HepG2 (cell line): ENCODE measurements around the gene TVP23A. TPM values are rescaled to one million over a fixed set of nuclear protein-coding genes. Genes with fewer than 3 reads are reported as not detected.

Source experiments
- BCLAF1 ChIP-seq: fragments of 450-650 bp; IDR thresholded peaks from 2 replicates; pipeline ENCODE4 v1.6.1; 2017; ENCODE audit warnings: mild to moderate bottlenecking
- GMEB2 ChIP-seq: IDR thresholded peaks from 2 replicates; pipeline ENCODE4 v1.6.1; 2016; ENCODE audit warnings: missing biosample characterization, missing genetic modification reagents, low read depth
- HDAC6 ChIP-seq: fragments of 200-600 bp; sonication (generic); IDR thresholded peaks from 2 replicates; pipeline ENCODE4 v1.7.0; 2017; ENCODE audit warnings: mild to moderate bottlenecking, antibody characterized with exemption, low read length, low read depth
- IRF2 ChIP-seq: IDR thresholded peaks from 2 replicates; pipeline ENCODE4 v1.6.1; 2018; ENCODE audit warnings: missing genetic modification reagents, missing compliant biosample characterization
- KLF13 ChIP-seq: sonication (generic); formaldehyde crosslinking; IDR thresholded peaks from 2 replicates; pipeline ENCODE4 v1.4.0; 2020; ENCODE audit warnings: mild to moderate bottlenecking, missing genetic modification reagents
- KLF15 ChIP-seq: sonication (generic); formaldehyde crosslinking; IDR thresholded peaks from 2 replicates; pipeline ENCODE4 v1.8.1; 2023; ENCODE audit warnings: borderline replicate concordance, mild to moderate bottlenecking, inconsistent platforms, missing genetic modification reagents, mixed read lengths
- PCBP1 ChIP-seq: fragments of 200-400 bp; formaldehyde crosslinking; IDR thresholded peaks from 2 replicates; pipeline ENCODE4 v1.6.1; 2017; ENCODE audit warnings: mild to moderate bottlenecking, low read depth, low read length, borderline replicate concordance
- SP140L ChIP-seq: sonication (generic); formaldehyde crosslinking; IDR thresholded peaks from 2 replicates; pipeline ENCODE4 v1.4.0; 2020; ENCODE audit warnings: missing genetic modification reagents, borderline replicate concordance
- SRSF9 ChIP-seq: fragments of 200-400 bp; formaldehyde crosslinking; IDR thresholded peaks from 2 replicates; pipeline ENCODE4 v1.6.1; 2018; ENCODE audit warnings: borderline replicate concordance, mild to moderate bottlenecking, low read depth, low read length; ENCODE audit not compliant: insufficient read depth, poor library complexity, severe bottlenecking
- TARDBP ChIP-seq: sonication (generic); formaldehyde crosslinking; IDR thresholded peaks from 2 replicates; pipeline ENCODE4 v1.8.0; 2022; ENCODE audit warnings: mild to moderate bottlenecking, missing genetic modification reagents
- TEF ChIP-seq: sonication (generic); formaldehyde crosslinking; IDR thresholded peaks from 2 replicates; pipeline ENCODE4 v1.5.0; 2020; ENCODE audit warnings: missing genetic modification reagents
- ZNF317 ChIP-seq: sonication (generic); formaldehyde crosslinking; IDR thresholded peaks from 2 replicates; pipeline ENCODE4 v1.5.0; 2020; ENCODE audit warnings: mild to moderate bottlenecking, missing genetic modification reagents
- ZNF441 ChIP-seq: sonication (generic); formaldehyde crosslinking; IDR thresholded peaks from 2 replicates; pipeline ENCODE4 v1.7.0; 2021; ENCODE audit warnings: missing genetic modification reagents, borderline replicate concordance
- ZNF510 ChIP-seq: sonication (generic); formaldehyde crosslinking; IDR thresholded peaks from 2 replicates; pipeline ENCODE4 v1.4.0; 2020; ENCODE audit warnings: low read depth, mild to moderate bottlenecking, missing genetic modification reagents
- ZNF547 ChIP-seq: sonication (generic); formaldehyde crosslinking; IDR thresholded peaks from 2 replicates; pipeline ENCODE4 v1.5.1; 2020; ENCODE audit warnings: mild to moderate bottlenecking, missing genetic modification reagents
- ZNF75D ChIP-seq: sonication (generic); formaldehyde crosslinking; IDR thresholded peaks from 2 replicates; pipeline ENCODE4 v1.8.1; 2023; ENCODE audit warnings: missing genetic modification reagents, mild to moderate bottlenecking, borderline replicate concordance
- polyA plus RNA-seq, 8 experiments: library from polyadenylated mRNA; depleted of rRNA in 3 of 8; stranded (reverse) in 7 of 8; unstranded in 1 of 8; fragments of >200 nt; fragmentation: Illumina TruSeq in 4 of 8; extraction: Trizol in 4 of 8; gene quantifications; 2 replicates each; pipeline versions ENCODE4 v1.2.1 to v1.2.3, GENCODE V29; 2011 to 2016; ENCODE audit warnings: low read depth in 4 of 8, missing spikeins in 1 of 8, mixed read lengths in 1 of 8; ENCODE audit not compliant: insufficient read depth in 1 of 8
- total RNA-seq, 5 experiments: library from RNA; depleted of rRNA; stranded (reverse); fragments of >200 nt; fragmentation: Illumina TruSeq; extraction: Trizol; gene quantifications; 2 replicates each; pipeline ENCODE4 v1.2.3, GENCODE V29; 2016; ENCODE audit warnings: low read depth in 1 of 5
- TF ChIP-seq, protein P1 (sequence below), 2 experiments: fragments of 450-650 bp in 1 of 2; sonication (generic) in 1 of 2; formaldehyde crosslinking; IDR thresholded peaks; 2 replicates each; pipeline versions ENCODE4 v1.5.0 to v1.8.0; 2020 to 2022; ENCODE audit warnings: mild to moderate bottlenecking in 1 of 2, missing genetic modification reagents in 1 of 2
- TF ChIP-seq, protein P2 (sequence below): IDR thresholded peaks from 2 replicates; pipeline ENCODE4 v1.6.1; 2012; ENCODE audit warnings: inconsistent platforms
- TF ChIP-seq, protein P3 (sequence below): sonication (generic); formaldehyde crosslinking; IDR thresholded peaks from 2 replicates; pipeline ENCODE4 v1.8.1; 2023; ENCODE audit warnings: mild to moderate bottlenecking, inconsistent platforms, moderate library complexity, missing genetic modification reagents, borderline replicate concordance

Gene TVP23A
- total and polyA plus RNA-seq, 2 of the 13 experiments (the other 11 are each of a cell fraction or from before 2014, with no cell fraction given): not detected

DNA sequence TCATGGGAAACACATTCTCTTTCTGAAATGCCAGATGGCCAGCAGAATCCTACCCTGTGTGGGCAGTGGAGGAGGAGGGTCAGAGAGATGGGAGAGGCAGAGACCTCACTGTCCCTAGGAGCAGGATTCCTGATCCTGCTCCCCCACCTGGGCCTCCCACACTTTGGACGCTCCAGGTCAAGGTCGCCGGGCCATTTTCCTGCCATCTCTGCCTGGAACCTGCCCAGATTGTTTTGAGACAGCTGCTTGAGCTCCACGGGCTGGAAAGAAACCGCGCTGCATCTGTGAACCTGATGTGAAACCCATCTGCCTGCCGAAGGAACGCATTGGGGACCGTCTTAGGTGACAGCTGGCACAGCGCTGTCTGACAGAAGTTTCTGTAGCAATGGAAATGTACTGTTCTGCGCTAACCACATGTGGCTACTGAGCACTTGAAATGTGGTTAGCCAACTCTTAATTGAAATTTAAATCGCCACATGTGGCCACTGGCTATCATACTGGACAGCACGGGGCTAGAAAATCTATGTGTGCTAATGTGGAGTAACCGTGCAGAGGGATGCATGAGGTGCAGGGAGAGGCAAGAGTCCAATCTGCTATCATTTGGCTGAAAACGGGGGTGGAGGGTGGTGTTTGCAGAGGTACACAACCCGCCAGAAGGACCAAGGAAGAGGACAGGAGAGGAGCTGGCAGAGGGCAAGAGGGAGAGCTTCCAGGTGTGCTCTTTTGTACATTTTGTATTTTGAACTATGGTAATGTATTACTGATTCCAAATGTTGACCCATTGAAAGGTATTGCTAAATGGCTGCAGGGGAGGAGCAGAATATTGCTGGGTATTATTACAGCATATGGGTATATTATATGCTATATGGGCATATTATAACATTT lies 90.3 kb downstream of the TVP23A start (continued):
- TF ChIP-seq, protein P1, sequence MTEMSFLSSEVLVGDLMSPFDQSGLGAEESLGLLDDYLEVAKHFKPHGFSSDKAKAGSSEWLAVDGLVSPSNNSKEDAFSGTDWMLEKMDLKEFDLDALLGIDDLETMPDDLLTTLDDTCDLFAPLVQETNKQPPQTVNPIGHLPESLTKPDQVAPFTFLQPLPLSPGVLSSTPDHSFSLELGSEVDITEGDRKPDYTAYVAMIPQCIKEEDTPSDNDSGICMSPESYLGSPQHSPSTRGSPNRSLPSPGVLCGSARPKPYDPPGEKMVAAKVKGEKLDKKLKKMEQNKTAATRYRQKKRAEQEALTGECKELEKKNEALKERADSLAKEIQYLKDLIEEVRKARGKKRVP (CRISPR knock-in tag; IDR thresholded peaks at IDR 0.05): no peak
- TF ChIP-seq SRSF9 (no peak), HDAC6 (no peak), ZNF75D (CRISPR knock-in tag) (no peak), ZNF510 (CRISPR knock-in tag) (no peak), ZNF317 (CRISPR knock-in tag) (no peak), GMEB2 (CRISPR knock-in tag) (no peak), KLF13 (CRISPR knock-in tag) (no peak), SP140L (no peak), BCLAF1 (no peak), PCBP1 (no peak), TARDBP (CRISPR knock-in tag) (peak; percentile 86), TEF (CRISPR knock-in tag) (no peak), ZNF547 (CRISPR knock-in tag) (no peak), KLF15 (CRISPR knock-in tag) (no peak), ZNF441 (CRISPR knock-in tag) (no peak; the same call in 1 of the 2 replicates), IRF2 (CRISPR knock-in tag) (peak; percentile 79)
- TF ChIP-seq, protein P2, sequence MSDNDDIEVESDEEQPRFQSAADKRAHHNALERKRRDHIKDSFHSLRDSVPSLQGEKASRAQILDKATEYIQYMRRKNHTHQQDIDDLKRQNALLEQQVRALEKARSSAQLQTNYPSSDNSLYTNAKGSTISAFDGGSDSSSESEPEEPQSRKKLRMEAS: no peak; the same call in 1 of the 2 replicates
- TF ChIP-seq, protein P3, sequence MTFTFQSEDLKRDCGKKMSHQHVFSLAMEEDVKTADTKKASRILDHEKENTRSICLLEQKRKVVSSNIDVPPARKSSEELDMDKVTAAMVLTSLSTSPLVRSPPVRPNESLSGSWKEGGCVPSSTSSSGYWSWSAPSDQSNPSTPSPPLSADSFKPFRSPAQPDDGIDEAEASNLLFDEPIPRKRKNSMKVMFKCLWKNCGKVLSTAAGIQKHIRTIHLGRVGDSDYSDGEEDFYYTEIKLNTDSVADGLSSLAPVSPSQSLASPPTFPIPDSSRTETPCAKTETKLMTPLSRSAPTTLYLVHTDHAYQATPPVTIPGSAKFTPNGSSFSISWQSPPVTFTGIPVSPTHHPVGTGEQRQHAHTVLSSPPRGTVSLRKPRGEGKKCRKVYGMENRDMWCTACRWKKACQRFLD (CRISPR knock-in tag): no peak
